ENCODE results near the gene WDR26. TPM values are rescaled to one million over a fixed set of nuclear protein-coding genes. Genes with fewer than 3 reads are reported as not detected.
"Not testable (repeated sequence)": the region's sequence is repeated elsewhere in the genome, so short reads cannot be mapped to it uniquely, and the experiment has no call there.

The WDR26 gene
- 60.9 TPM for total RNA-seq (ENCODE audit: insufficient read depth, low replicate concordance)

DNA sequence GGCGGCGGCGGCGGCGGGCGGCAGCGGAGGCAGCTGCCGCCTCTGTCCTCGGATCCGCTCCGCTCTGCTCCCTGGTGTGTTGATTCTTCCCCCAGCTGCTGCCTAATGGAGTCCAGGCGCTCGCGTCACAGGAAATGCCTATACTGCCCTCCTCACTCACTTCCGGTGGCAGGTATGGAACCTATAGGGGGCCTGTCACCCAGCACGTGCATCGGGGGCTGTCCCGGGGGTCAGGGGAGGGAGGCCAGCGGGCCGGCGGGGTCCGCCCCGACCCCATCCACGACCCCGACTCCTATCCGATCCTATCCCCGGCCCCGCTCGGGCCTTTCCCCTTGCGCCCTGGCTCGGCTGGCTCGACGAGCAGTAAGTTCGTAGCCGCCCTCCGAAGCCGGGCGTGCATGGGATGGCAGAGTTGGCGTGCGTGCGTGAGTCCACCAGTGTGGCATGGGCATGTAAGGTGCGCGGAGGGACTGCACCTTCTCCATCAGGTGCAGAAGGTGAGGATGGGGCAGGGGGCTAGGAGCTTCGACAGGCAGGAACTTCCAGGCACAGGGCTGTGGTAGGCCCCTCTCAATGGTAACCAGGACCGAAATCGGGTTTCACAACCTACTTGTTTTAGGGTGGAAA lies at the start of gene WDR26:
Gene WDR26 (minus strand): TSS at position 107 of the 627 bp plus-strand sequence.
- peak; percentile 94 for DNase-seq (ENCODE audit: low spot score)

DNA sequence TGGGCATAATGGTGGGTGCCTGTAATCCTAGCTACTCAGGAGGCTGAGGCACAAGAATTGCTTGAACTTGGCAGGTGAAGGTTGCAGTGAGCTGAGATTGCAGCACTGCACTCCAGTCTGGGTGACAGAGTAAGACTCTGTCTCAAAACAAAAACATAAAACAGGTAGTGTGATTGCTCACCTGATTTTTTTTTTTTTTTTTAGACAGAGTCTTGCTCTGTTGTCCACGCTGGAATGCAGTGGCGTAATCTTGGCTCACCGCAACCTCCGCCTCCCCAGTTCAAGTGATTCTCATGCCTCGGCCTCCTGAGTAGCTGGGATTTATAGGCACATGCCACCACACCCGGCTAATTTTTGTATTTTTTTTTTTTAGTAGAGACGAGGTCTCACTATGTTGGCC lies 48.6 kb upstream of the WDR26 start:
- DNase-seq (ENCODE audit: low spot score), result not testable (repeated sequence)

DNA sequence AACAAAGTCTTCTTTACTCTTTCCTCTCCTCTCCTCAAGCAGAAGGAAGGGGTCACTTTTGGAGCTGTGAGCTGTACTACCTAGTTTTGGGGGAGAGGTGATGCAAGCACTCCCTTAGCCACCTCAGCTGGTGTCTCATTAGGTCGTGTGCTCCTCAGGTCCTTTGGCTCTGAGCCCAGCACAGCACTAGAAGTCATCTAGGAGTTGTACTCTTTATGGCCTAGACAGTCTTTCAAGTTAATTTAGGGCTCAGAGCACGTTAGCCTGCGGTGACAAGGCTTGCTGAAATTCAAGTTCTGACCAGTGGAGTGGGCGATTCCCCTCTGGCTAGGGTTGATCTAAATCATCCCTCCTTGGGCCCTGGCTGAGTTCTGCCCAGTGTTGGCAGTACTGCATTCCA lies 48.0 kb upstream of the WDR26 start:
- DNase-seq (ENCODE audit: low spot score), result no peak

DNA sequence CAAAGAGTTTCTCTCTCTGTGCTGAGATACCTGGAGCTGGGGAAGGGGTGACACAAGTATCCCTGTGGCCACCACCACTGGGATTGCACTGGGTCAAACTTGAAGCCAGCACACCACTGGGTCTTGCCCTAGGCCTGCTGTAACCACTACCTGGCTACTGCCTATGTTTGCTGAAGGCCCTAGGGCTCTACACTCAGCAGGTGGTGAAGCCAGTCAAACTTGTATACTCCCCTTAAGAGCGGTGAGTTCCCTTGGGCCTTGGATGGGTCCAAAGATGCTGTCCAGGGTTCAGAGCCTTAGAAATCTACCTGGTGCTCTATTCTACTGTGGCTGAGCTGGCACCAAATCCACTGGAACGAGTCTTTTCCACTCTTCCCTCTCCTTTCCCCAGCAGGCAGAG lies 47.0 kb upstream of the WDR26 start:
- DNase-seq (ENCODE audit: low spot score), result no peak

DNA sequence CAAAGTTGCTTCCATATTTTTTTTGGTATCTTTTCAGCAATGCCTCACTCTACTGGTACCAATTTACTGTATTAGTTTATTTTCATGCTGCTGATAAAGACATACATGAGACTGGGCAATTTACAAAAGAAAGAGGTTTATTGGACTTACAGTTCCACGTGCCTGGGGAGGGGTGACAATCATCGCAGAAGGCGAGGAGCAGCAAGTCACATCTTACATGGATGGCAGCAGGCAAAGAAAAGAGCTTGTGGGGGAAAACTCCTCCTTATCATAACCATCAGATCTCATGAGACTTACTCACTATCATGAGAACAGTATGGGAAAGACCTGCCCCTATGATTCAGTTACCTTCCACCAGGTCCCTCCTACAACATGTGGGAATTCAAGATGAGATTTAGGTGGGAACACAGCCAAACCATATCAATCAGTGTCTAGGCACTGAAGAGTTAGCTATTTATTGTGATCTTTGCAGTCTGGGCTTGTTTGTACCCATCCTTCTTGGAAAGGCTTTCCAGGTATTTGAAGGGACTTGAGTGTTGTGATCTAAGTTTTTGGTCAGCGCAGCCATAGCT lies 46.4 kb upstream of the WDR26 start:
- not testable (repeated sequence) for DNase-seq (ENCODE audit: low spot score)

DNA sequence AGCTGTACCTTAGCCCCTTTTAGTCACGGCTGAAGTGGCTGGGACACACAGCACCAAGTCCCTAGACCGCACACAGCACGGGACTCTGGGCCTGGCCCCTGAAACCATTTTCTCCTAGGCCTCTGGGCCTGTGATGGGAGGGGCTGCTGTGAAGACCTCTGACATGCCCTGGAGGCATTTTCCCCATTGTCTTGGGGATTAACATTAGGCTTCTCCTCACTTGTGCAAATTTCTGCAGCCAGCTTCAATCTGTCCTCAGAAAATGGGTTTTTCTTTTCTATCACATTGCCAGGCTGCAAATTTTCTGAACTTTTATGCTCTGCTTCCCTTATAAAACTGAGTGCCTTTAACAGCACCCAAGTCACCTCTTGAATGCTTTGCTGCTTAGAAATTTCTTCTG lies 45.6 kb upstream of the WDR26 start:
- not testable (repeated sequence) for DNase-seq (ENCODE audit: low spot score)

DNA sequence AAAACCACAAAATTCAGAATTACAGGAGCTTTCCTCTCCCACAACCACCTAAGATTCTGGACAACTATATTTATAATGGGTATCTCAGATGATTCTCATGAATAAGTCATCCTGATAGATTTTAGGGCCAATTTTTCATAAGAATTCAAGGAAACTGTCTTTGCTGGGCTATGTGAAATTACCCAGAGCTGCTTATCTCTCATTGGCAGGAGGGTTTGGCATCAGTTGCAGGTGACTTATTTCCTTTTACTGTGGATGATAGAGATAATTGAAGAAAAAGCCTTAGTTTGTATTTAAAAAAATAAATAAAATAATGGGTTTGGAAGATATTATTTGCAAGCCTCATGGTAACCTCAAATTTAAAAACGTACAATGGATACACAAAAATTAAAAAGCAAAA lies 38.2 kb upstream of the WDR26 start:
- DNase-seq (ENCODE audit: low spot score), result no peak

DNA sequence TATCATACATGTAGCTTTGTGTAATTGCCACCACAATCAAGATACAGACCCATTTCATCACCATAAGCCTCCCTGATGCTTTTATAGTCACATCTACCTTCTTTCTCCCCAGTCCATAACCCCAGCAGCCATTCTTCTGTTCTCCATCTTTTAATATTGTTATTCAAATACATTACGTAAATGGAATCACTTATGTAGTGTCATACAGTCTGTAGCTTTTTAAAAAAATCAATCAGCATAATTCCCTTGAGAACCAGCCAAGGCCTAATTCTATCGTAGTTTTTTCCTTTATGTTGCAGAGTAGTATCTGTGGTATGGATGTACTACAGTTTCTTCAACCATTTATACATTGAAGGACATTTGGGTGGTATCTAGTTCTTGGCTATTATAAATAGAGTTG lies 31.6 kb upstream of the WDR26 start:
- no peak for DNase-seq (ENCODE audit: low spot score)

DNA sequence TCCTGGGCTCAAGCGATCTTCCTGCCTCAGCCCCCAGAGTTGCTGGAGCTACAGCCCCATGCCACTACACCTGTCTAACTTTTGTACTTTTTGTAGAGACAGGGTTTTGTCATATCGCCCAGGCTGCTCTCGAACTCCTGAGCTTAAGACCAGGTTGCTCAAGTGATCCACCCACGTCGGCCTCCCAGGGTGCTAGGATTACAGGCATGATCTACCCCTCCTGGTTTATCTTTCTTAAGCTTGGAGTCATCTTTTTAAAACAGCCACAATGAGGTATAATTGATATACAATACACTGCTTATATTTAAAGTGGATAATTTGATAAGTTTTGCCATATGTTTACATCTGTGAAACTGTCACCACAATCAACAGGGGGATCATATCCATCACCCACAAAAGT lies 25.4 kb upstream of the WDR26 start:
- DNase-seq (ENCODE audit: low spot score), result no peak

DNA sequence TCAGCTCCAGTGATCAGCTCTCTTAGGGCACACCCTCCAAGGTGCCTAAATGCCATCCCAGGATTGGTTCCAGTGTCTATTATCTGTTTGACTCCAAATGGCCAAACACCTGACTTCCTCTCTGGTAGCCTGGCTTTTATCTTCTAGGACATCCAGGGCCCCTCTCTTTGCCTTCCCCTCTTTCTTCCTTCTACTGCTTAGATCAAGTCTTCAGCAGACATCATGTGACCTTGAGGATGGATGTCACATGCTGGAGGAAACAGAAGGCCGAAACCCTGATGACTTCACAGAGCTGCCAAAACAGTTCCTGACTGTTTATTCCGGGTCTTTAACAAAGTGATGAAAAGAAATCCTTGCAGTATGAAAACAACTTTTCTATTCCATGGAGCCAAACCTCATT lies 24.4 kb upstream of the WDR26 start:
- no peak for DNase-seq (ENCODE audit: low spot score)

DNA sequence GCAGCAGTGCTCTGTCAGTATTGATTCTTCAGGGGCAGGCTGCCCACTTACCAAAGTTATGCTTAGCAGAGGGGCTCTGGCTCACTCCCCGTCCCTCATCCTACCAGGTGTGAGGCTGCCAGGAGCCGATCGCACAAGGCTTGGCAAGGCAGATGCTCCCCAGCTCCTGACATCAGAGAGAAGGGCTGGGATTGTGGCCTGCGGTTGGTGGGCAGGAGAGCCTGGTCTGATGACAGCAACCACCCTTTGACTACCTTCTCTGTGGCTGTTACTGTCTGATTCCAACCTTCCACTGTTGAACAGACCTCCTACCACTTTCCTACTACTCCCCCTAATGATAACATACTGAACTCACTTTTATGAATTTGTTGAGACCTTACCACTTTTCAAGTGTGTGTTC lies 23.7 kb upstream of the WDR26 start:
- no peak for DNase-seq (ENCODE audit: low spot score)

DNA sequence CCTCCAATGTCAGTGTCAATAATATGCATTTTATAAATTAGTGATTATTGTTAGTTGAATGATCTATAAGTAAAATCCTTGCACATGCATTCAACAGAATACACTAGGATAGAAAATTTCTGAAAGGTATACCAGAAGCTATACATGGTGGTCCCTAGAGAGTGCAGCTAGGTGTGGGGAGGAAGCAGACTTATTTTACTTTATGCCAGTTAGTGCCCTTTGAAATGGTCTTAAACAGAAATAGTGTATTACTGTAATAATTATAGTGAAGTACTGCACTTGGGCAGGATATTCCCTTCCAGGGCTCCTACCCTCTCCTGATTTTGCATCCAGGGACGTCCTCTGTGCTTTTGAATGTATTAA lies 23.2 kb upstream of the WDR26 start:
- no peak for DNase-seq (ENCODE audit: low spot score)

DNA sequence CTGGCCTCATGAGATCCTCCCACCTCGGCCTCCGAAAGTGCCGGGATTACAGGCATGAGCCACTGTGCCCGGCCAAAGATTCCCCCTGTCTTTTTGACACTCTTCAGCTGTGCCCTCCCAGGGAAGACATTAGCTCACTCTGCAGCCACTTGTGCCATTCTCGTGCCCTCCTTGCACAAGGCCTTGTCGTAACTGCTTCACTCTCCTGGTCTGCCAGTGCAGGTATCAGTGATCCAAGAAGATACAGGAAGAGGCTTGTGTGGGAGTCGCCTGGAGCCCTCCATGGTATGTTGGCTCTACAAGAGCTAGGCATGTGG lies 22.0 kb upstream of the WDR26 start:
- DNase-seq (ENCODE audit: low spot score), result no peak

DNA sequence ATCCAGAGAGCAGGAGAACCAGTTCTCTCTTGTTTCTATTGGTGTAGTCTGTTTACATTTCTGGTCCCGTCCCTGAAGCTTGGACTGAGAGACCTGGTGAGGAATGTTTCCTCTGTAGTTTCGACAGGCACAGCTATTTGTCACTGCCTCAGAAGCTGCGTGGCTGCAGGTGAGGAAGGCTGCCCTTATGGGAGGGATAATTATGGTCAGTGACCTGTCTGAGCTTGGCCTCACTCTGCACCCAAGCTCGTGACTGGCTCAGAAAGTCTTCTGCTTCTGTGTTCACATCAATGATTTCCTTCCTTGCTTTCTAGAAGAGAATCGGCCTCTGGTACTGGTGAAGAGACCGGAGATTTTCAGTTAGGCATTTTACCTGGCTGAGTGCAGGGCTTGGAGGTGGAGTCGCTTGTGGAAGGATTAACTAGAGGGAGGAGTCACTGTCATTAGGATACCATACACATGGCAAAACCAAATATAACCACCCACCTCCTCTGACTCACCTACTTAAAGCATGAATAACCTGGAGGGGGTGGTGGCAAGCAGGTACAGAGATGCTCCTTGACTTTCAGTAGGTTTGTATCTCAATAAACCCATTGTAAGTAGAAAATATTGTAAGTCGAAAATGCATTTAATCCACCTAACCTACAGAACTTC lies 19.9 kb upstream of the WDR26 start:
- DNase-seq (ENCODE audit: low spot score), result peak; percentile 49

DNA sequence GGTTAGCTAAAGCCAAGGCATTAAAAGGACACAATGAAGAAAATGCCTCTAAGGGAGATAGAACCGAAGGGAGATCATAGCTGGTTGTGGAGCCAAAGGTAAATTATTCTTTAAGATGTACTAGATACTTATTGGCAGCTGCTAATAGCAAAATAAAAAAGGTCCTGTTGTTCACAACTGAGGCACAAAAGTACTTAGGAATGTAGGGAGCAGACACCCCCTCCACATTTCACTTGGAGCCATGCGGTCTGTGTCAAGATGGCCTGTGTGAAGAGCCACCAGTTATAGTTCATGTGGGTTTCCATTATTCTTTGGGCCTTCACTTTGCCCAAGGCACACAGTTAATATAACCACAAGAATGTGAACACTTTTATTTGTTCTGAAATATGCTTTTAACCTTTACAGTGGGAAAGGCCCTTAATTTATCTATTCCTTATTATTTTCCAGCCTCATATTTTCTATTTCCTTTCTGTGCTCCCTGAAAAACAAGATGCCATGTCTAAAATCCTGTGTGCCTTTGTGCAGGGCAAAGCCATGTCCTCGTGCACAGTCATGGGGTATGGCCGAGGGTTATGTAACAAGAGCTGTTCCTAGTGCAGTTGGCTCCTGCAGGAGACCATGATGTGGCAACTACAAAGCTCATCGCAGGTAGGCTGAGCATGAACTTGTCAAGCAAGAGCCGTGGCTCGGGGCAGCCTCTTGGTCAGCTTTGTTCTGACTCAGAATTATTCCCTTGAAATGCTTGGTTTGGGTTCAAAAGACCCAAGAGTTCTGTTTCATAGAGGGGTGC lies 16.2 kb upstream of the WDR26 start:
- DNase-seq (ENCODE audit: low spot score), result no peak

DNA sequence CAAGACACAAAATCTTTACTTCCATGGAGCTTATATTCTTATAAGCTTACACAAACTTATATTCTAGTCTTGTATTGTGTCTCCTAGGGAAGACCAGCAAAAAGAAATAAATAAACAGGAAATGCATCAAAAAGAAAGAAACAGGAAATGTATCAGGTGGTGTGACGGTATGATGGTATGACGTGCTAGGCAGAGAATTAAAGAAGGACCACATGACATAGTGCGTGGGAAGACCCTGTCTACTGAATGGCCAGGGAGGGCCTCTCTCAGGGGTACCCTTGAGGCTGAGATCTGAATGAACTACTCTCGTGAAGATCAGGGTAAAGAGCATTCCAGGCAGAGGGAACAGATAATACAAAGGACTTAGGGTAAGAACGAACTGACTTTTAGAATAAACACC lies 15.6 kb upstream of the WDR26 start:
- DNase-seq (ENCODE audit: low spot score), result no peak

DNA sequence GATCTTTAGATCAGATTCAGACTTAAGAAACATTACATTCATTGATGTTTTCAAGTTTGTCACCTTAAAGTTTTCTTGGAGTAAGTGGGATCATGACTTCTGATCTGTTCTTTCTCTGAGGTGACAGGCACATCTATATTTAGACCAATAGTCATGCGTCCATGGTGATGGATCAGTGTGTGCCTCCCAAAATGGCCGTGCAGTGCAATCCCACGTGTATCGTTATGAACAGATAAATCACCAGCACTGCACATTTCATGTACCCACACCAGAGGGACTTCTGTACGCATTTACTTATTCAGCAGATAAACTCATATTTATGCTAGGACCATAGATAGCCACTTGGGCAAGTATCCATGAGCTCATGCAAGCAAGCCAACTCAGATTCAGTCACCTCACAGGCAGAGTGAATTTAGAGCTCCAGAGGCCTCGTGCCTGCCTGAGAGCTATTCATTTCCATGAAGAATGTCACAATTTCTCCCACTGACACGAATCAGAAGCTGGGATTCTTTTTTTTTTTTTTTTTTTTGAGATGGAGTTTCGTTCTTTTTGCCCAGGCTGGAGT lies 13.9 kb upstream of the WDR26 start:
- DNase-seq (ENCODE audit: low spot score), result no peak

DNA sequence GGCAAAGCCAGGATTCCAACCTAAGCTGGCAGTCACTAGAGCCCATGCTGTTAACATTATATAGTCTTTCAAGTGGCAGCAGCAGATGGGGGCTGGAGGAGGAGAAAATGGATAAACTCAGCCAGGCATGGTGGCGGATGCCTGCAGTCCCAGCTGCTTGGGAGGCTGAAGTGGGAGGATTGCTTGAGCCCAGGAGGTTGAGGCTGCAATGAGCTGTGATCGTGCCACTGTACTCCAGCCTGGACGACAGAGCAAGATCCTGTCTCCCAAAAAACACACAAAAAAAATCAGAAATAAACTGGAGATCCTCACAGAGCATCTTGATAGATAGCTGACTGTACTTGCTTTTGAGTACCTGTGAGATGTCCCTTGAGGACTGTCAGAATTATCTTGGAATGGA lies 13.4 kb upstream of the WDR26 start:
- no peak for DNase-seq (ENCODE audit: low spot score)

DNA sequence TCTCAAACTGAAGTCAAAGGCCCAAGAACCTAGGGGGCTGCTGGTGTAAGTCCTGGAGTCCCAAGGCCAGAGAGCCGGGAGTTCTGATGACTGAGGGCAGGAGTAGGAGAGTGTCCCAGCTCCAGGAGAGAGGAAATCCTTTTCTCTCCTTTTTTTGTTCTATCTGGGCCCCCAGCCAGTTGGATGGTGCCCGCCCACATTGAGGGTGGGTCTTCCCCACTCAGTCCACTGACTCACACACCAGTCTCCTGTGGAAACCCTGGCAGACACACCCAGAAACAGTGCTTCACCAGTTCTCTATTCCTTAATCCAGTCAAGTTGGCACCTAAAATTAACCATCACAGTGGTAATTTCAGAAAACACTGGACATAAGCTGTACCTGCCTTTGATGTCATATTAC lies 12.7 kb upstream of the WDR26 start:
- DNase-seq (ENCODE audit: low spot score), result peak; percentile 48

DNA sequence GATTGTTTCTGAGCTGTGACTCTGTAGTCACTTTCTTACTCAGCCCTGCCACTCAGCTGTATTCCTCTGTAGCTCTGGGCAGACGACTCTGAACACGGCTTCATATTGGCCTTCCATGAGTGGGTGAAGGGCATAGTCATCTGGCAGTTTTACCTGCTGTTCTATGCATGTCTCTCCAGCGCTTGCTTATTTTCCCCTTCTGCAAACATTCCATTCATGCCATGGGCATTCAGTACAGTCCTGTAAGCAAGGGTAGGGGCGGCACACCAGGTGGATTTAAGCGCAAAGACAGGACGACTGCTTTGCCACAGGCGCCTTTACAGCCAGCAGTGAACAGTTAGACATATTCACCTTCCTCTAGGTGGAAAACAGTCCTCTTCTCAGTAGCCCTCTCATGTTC lies 4.4 kb upstream of the WDR26 start:
- no peak for DNase-seq (ENCODE audit: low spot score)

DNA sequence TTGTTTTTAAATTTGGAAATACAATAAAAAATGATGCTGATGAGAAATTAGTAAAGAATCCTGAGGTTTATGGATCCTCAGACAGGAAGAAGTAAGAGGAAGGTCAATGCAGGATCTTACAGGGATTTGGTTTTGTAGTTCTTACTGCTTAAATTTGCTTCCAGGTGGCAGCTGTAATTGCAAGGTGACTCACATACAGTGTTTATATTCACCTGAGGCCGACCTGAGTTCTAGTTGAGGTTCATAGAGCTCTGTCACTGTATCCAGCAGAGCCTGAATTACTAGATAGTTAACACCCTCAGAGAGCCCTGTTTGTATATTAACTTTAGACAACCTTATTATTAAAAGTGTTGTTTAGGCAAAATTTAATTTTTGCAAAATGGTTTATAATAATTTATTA lies 1.4 kb upstream of the WDR26 start:
- no peak for DNase-seq (ENCODE audit: low spot score)

DNA sequence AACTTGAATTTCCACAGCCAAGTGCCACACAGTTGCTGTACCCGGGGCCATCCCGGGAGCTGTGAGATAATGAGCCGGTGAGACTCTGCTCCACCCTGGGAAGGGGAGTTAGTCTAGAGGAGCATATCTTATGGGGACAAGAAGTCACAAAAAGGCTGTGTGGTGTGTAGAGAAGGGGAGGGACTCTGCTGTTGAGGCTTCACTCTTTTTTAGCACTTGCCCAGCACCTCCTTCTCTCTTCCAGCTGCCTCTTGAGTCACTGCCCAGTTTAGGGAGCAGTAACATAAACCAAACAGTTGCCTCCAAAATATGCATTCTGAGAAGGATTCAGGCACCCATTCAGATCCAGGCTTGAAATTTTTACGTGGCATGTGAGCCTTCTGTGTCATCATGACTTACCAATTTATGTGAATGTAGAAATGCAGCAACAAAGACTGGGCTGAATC lies 744 bp upstream of the WDR26 start:
- DNase-seq (ENCODE audit: low spot score), result peak; percentile 38

Data from umbilical cord (tissue), 2 donors.